ENCODE results near the gene SDK1.

SDK1 gene

DNA sequence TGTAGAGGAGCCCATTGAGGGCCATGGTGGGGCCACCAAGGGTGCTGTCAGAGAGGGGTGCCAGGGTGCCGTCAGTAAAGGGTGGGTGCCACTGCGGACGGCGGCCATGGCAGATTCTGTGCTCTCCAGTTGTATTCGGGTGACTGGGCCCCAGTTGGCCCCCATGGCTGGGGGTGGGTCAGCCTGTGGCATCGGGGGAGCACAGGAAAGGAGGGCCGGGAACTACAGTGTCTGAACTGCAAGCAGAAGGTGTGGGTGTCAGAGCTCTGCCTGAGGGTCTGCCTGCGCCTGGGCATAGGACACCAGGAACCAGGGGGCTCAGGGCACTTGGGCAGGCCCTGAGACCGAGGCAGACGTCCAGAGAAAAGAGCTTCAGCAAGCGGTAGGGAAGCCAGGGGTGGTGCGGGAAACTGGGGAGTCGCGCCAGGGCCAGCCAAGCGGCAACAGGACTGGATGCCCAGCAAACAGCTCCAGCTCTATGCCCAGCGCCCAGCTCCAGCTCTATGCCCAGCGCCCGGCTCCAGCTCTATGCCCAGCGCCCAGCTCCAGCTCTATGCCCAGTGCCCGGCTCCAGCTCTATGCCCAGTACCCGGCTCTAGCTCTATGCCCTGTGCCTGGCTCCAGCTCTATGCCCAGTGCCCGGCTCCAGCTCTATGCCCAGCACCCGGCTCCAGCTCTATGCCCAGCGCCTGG, 878.8 kb downstream of the SDK1 start:
- no peak overlapping the region for H3K4me3 ChIP-seq (ENCODE audit: low read depth, low read length)
- no peak for DNase-seq (ENCODE audit: low read depth)
- TF ChIP-seq, protein P1, sequence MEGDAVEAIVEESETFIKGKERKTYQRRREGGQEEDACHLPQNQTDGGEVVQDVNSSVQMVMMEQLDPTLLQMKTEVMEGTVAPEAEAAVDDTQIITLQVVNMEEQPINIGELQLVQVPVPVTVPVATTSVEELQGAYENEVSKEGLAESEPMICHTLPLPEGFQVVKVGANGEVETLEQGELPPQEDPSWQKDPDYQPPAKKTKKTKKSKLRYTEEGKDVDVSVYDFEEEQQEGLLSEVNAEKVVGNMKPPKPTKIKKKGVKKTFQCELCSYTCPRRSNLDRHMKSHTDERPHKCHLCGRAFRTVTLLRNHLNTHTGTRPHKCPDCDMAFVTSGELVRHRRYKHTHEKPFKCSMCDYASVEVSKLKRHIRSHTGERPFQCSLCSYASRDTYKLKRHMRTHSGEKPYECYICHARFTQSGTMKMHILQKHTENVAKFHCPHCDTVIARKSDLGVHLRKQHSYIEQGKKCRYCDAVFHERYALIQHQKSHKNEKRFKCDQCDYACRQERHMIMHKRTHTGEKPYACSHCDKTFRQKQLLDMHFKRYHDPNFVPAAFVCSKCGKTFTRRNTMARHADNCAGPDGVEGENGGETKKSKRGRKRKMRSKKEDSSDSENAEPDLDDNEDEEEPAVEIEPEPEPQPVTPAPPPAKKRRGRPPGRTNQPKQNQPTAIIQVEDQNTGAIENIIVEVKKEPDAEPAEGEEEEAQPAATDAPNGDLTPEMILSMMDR (IDR thresholded peaks at IDR 0.05; ENCODE audit: control insufficient read depth, extremely low read depth, insufficient read depth), result no peak

DNA sequence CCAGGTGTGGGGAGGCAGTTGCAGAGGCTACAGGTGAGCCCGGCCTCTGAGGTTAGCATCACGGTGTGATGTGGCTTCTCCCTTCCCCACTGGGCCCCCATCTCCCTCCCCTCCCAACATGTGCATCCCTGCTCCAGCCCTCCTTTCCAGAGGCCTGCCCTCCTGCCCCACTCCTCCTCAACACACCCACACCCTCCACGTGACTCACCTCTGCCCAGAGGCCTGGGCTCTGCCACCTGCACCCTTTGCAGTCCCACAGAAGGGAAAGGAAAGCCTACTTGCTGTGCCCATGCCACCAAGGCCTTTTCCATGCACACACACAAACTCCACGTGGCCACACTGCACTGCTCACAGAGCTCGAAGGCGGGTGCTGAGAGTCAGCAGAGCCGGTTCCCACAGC, 880.4 kb downstream of the SDK1 start:
- no peak for DNase-seq (ENCODE audit: low read depth)
- H3K4me3 ChIP-seq (ENCODE audit: low read depth, low read length), result no peak overlapping the region
- TF ChIP-seq, protein P1 (IDR thresholded peaks at IDR 0.05; ENCODE audit: control insufficient read depth, extremely low read depth, insufficient read depth), result no peak

DNA sequence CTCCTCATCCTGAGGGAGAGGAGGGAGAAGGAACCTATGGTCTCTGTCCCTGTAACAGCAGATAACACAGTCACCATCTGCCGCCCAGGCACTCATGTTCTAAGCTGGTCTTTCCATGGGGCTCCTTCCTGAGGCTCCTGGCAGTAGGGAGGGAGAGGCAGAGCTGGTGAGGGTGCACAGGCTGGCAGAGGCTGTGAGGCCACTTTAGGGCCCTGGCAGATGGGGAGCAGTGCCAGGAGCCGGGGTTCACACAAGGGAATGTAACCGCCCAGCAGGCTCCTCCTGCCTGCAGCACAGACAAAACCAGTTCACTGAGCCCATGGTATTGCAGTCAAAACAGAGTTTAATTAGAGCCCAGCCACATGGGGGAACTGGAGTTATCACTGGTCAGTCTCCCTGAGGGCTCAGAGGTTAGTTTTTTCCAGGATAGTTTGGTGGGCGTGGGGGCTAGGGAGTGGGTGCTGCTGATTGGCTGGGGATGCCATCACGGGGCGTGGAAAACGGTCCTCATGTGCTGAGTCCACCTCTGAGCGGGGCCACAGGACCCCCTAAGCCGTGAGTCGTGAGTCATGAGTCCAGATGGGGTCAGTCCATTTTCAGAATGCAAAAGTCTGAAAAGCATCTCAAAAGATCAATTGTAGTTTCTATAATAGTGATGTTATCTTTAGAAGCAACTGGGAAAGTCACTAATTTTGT, 881.7 kb downstream of the SDK1 start:
- H3K4me3 ChIP-seq (ENCODE audit: low read depth, low read length), result no peak overlapping the region
- TF ChIP-seq, protein P1 (IDR thresholded peaks at IDR 0.05; ENCODE audit: control insufficient read depth, extremely low read depth, insufficient read depth), result no peak
- DNase-seq (ENCODE audit: low read depth), result no peak

DNA sequence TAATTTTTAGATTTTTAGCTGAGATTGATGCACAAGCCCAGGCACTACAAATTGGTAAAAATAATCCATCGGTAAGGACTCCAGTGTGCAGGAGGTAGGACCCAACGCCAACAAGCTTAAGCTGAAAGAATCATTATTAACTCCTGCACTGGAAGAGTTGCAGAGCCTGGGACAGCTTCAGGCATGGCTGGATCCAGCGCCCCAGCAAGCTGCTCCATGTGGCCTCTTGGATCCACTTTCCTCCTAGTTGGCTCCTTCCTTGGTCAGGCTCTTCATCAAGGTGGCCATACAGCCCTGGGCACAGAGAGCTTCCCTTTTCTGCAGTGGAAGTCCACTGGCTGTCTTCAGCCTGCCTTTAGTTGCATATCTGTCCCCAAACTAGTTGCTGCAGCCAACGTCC, 883.6 kb downstream of the SDK1 start:
- TF ChIP-seq, protein P1 (IDR thresholded peaks at IDR 0.05; ENCODE audit: control insufficient read depth, extremely low read depth, insufficient read depth), result no peak
- DNase-seq (ENCODE audit: low read depth), result no peak
- no peak overlapping the region for H3K4me3 ChIP-seq (ENCODE audit: low read depth, low read length)

DNA sequence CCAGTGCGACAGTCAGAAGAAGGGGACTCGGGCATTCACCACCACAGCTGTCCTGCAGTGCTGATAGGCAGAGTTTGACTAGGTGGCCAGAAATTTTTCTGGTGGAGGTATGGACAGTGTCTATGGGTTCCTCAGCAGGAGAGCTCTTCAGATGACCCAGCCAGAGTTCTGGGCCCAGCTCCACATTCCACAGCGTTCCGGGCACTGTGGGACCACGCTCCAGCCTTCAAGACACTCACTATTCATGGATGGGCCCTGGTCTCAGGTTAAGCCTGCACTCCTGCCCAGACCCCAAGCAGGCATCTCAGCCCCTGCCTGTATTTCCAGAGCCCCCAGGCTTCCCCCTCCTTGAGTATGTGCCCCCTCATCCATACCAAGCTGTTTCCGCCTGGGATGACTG, 884.1 kb downstream of the SDK1 start:
- no peak overlapping the region for H3K4me3 ChIP-seq (ENCODE audit: low read depth, low read length)
- TF ChIP-seq, protein P1 (IDR thresholded peaks at IDR 0.05; ENCODE audit: control insufficient read depth, extremely low read depth, insufficient read depth), result no peak
- no peak for DNase-seq (ENCODE audit: low read depth)

DNA sequence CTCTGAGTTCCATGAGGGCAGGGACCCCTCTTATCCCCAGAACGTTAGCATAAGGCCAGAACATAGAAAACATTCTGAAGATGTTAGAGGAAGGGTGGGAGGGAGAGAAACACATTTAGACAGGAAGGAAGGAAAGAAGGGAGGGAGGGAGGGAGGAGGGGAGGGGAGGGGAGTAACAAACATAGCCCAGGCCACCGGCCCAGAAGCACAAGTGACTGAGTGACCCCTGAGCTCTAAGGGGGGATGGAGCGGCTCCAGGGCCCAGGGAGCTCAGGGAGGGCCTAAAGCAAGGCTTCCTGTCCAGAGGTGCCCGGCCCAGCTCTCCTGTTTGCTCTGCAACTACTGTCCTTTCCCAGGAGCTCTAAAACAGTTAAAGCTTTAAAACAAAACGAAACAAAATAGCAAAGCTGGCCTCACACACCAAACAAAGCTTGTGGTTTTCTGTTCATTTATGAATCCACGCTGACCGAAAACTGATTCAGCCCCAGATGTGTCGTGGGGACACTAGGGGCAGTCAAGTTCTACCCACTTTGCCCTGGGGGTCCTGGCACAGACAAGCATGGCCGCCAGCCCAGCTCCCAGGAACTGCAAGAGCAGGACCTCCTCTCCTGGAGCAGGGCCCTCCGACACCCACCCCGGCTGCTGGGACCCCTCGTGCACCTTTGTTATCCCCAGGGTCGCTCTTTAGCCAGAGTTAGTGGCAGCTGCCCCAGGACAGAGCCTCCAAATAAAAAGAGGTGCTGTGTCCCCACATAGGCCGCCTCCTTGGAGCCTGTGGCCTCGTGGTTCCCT, 884.9 kb downstream of the SDK1 start:
- TF ChIP-seq, protein P1 (IDR thresholded peaks at IDR 0.05; ENCODE audit: control insufficient read depth, extremely low read depth, insufficient read depth), result no peak
- no peak for DNase-seq (ENCODE audit: low read depth)
- no peak overlapping the region for H3K4me3 ChIP-seq (ENCODE audit: low read depth, low read length)
